NCI-H2171 (cell line): ENCODE data around the gene ITGAD.

Source experiments
- DNase-seq: peaks from one replicate; lab custom pipeline; 2025; lab: John Stamatoyannopoulos, UW

Gene ITGAD

DNA sequence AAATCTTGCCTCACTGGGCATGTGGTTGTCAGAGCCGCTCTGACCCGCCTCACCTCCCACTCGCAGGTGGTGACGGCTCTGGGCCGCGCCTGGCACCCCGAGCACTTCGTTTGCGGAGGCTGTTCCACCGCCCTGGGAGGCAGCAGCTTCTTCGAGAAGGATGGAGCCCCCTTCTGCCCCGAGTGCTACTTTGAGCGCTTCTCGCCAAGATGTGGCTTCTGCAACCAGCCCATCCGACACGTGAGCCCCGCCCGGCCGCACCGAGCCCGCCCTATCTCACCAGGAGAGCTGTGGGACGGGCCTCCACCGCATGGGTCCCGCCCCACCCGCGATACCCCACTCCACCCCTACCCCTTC lies 82.8 kb downstream of the ITGAD start:
- DNase-seq: no peak
